NK-92 (cell line): ENCODE results near the gene HM13.
"Not testable (repeated sequence)": the region's sequence is repeated elsewhere in the genome, so short reads cannot be mapped to it uniquely, and the experiment has no call there.

Experiments
- DNase-seq: peaks from one replicate; lab custom pipeline; 2025; ENCODE audit not compliant: unreplicated experiment; lab: John Stamatoyannopoulos, UW

HM13 gene

GRCh38 chr20:31514154-31515071, at the start of gene HM13:
HM13 (plus strand) TSS chr20:31514442; CDS start chr20:31514552, 110 bp downstream.
- DNase-seq, result no peak

- DNase-seq, result not testable (repeated sequence)
Observed at GRCh38 chr20:31470946-31471345, 43.3 kb upstream of the HM13 start.

GRCh38 chr20:31472395-31473330, 41.6 kb upstream of the HM13 start:
- no peak for DNase-seq

- no peak for DNase-seq
Observed at GRCh38 chr20:31473331-31474096, 40.7 kb upstream of the HM13 start.

DNA sequence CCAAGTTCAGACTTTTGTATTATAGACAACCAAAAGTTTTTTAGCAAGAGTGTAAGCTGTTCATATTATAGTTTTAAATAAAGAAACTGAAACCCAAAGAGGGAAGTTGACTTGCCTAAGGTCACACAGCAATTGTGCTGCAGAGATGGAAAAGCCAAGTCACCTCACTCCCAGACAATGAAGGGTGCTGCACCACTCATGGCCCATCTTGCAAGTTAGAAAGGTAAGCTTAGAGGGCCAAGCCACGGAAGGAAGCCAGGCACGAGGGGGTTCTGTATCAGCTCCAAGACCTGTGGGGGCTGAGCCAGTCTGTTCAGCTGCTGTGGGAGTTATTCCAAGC, 40.2 kb upstream of the HM13 start:
- DNase-seq, result no peak

- DNase-seq, result no peak
Observed at GRCh38 chr20:31474758-31475427, 39.3 kb upstream of the HM13 start, which contains the start of the genes DEFB124 and REM1. DEFB124 (minus strand) TSS chr20:31475127; CDS start chr20:31473013, 2,114 bp downstream. REM1 (plus strand) TSS chr20:31475288; CDS start chr20:31476446, 1,158 bp downstream.

GRCh38 chr20:31475472-31476293, 38.6 kb upstream of the HM13 start:
- DNase-seq, result no peak

DNA sequence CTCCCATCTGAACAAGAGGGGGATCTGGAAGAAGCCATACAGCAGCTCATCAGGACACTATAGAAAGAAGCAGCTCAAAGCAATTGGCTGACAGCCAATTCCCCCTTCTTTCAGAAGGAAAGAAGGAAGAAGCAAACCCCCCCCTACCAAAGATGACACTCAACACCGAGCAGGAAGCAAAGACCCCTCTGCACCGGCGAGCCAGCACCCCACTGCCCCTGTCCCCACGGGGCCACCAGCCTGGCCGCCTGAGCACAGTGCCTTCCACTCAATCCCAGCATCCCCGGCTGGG, 38.0 kb upstream of the HM13 start:
- DNase-seq, result no peak

GRCh38 chr20:31476643-31477215, 37.5 kb upstream of the HM13 start:
- DNase-seq, result no peak

DNA sequence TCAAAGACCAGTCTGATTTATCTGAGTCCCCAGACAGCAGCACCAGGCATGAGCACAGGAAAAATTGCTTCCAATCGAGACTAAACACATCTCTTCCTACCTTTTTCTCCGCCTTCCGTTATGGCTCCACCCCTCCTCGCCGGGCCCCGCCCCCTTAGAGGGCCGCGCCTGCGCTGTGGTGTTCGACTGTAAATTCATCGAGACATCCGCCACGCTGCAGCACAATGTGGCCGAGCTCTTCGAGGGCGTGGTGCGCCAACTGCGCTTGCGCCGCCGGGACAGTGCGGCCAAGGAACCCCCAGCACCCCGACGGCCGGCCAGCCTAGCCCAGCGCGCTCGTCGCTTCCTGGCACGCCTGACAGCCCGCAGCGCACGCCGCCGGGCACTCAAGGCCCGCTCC, 30.2 kb upstream of the HM13 start:
- DNase-seq, result no peak

- no peak for DNase-seq
Observed at GRCh38 chr20:31485450-31486339, 28.5 kb upstream of the HM13 start.

DNA sequence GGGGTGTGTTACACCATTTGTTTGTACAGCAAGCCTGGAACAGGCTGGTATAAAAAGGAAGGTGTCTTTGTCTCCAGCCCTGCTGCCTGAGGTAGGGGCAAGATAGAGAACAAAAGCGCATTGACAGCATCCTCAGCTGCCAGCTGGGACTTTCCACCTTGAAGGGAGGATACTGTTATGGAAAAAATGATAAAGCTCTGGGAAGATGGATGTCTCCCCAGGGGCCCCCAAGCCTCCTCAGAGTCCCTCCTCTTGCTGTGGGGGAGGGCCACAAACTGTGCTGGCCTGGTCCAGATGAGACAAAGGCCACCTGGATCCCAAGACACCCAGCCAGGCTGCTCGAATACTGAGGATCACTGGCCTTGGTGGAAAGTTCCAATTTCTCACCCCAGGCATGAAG, 26.1 kb upstream of the HM13 start:
- DNase-seq, result no peak

DNA sequence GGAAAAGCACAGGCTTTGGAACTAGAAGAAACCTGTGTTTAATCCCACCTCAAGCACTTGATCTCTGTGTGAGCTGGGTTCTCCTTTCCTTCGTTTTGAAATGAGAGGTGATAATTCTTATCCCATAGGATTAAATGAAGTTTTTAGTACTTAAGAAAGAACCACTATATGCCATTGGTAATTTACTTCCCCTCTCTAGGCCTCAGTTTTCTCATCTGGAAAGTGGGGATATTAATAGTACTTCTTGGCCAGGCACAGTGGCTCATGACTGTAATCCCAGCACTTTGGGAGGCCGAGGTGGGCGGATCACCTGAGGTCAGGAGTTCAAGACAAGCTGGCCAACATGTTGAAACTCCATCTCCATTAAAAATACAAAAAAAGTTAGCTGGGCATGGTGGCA, 25.1 kb upstream of the HM13 start:
- DNase-seq, result no peak

DNA sequence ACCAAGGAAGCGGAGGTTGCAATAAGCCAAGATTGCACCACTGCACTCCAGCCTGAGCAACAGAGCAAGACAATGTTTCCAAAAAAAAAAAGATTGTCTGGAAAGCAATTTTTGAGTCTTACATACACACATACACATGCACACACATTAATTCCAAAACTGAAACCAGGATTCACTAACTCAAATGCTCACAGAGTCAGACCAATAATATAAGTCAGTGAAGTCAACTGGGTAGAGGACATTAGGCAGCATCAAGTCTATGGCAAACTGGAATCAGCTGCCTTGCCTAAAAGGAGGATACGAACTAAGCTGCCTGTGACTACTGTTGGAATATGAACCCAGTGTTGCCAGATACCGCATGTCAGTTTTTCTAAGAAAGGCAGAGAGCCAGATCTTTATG, 23.5 kb upstream of the HM13 start:
- no peak for DNase-seq

DNA sequence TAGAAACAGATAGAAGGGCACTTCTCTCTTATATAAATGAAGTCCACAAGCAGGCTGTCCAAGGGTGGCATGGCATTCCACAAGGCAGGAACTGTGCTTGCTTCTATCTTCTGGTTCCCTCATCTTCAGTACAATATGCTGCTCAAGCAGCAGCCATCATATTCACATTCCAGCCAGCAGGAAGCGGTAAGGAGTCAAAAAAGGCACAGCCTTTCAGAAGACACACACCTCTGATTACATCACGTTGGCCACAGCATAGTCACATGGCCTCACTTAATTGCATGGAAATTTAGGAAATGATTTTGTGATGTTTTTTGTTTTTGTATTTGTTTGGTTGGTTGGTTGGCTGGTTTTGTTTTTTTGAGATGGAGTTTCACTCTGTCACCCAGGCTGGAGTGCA, 20.1 kb upstream of the HM13 start:
- DNase-seq, result no peak

GRCh38 chr20:31496761-31497295, 17.4 kb upstream of the HM13 start:
- no peak for DNase-seq

DNA sequence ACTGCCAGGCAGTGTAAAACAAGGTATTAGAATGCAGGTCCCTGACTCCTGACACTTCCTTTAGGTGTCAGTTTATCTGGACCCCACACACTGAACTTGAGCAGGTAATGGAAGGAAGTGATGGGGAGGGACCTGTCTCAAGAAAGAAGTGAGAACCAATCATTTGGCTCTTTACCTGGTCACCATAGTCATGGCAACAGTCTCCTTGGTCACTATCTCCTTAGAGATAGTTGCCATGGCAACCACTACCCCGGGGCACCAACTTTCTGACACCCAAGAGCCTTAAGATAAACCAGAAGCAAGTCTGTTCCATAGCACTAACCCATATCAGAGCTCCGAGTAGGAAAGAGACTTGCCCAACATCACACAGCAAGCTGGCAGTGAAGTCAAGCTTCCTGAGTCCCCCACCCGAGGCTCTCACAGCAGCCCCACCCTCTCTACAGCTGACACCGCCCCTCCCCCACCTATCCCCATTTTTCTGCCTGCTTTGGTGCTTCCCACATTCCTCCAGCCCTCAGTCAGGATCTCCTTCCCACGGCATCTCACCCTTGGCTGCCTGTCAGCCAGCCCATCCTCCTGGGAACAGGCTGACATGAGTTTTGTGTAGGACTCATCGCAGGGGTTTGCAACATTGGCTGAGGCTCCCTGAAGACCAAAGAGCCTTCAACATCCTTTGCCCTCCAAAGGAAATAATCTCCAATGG, 16.3 kb upstream of the HM13 start:
- DNase-seq, result no peak

GRCh38 chr20:31500527-31500926, 13.7 kb upstream of the HM13 start:
- no peak for DNase-seq
